ENCODE results near the gene RPL28. TPM values are rescaled to one million over a fixed set of nuclear protein-coding genes. Genes with fewer than 3 reads are reported as not detected.
A peak's percentile ranks its signal among the peaks of the same experiment; 100 is the strongest.

RPL28 gene
- total and polyA plus RNA-seq, 10 of the 15 experiments (the other 5 are each of a cell fraction or from before 2014, with no cell fraction given), result 260 to 3,542 (median 891) TPM

GRCh38 chr19:55385724-55386492 lies at the start of gene RPL28 (continued):
- TF ChIP-seq E2F8 (IDR thresholded peaks at IDR 0.05; ENCODE audit: low read depth, partially characterized antibody), result no peak
- TF ChIP-seq USF2 (IDR thresholded peaks at IDR 0.05; ENCODE audit: borderline replicate concordance, low read depth, low read length), result no peak
- peak; percentile 93 for TF ChIP-seq NKRF (conservative IDR thresholded peaks at IDR 0.05)
- TF ChIP-seq, protein P1, sequence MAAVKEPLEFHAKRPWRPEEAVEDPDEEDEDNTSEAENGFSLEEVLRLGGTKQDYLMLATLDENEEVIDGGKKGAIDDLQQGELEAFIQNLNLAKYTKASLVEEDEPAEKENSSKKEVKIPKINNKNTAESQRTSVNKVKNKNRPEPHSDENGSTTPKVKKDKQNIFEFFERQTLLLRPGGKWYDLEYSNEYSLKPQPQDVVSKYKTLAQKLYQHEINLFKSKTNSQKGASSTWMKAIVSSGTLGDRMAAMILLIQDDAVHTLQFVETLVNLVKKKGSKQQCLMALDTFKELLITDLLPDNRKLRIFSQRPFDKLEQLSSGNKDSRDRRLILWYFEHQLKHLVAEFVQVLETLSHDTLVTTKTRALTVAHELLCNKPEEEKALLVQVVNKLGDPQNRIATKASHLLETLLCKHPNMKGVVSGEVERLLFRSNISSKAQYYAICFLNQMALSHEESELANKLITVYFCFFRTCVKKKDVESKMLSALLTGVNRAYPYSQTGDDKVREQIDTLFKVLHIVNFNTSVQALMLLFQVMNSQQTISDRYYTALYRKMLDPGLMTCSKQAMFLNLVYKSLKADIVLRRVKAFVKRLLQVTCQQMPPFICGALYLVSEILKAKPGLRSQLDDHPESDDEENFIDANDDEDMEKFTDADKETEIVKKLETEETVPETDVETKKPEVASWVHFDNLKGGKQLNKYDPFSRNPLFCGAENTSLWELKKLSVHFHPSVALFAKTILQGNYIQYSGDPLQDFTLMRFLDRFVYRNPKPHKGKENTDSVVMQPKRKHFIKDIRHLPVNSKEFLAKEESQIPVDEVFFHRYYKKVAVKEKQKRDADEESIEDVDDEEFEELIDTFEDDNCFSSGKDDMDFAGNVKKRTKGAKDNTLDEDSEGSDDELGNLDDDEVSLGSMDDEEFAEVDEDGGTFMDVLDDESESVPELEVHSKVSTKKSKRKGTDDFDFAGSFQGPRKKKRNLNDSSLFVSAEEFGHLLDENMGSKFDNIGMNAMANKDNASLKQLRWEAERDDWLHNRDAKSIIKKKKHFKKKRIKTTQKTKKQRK (IDR thresholded peaks at IDR 0.05; ENCODE audit: low read depth, low read length), result no peak
- TF ChIP-seq ZNF384 (IDR thresholded peaks at IDR 0.05; ENCODE audit: borderline replicate concordance, low read depth, low read length), result no peak
- TF ChIP-seq USF1 (IDR thresholded peaks at IDR 0.05; ENCODE audit: borderline replicate concordance, extremely low read length, insufficient read depth, low read depth, low read length), result no peak
- no peak for TF ChIP-seq NRF1 (conservative IDR thresholded peaks at IDR 0.05; ENCODE audit: low read depth, low read length)
- TF ChIP-seq MYB (IDR thresholded peaks at IDR 0.05; ENCODE audit: borderline replicate concordance, low read depth, low read length), result no peak
- TF ChIP-seq CHD2 (IDR thresholded peaks at IDR 0.05; ENCODE audit: borderline replicate concordance, low read depth, low read length), result no peak
- TF ChIP-seq HDAC2 (IDR thresholded peaks at IDR 0.05), result no peak
- no peak for TF ChIP-seq FOXK2 (IDR thresholded peaks at IDR 0.05)
- TF ChIP-seq, protein P2, sequence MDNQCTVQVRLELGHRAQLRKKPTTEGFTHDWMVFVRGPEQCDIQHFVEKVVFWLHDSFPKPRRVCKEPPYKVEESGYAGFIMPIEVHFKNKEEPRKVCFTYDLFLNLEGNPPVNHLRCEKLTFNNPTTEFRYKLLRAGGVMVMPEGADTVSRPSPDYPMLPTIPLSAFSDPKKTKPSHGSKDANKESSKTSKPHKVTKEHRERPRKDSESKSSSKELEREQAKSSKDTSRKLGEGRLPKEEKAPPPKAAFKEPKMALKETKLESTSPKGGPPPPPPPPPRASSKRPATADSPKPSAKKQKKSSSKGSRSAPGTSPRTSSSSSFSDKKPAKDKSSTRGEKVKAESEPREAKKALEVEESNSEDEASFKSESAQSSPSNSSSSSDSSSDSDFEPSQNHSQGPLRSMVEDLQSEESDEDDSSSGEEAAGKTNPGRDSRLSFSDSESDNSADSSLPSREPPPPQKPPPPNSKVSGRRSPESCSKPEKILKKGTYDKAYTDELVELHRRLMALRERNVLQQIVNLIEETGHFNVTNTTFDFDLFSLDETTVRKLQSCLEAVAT (IDR thresholded peaks at IDR 0.05), result peak; percentile 88
- no peak for TF ChIP-seq ZNF622 (IDR thresholded peaks at IDR 0.05)
